Sigmoid colon (tissue), 7 donors: Measurements from ENCODE around the gene MLC1. TPM values are rescaled to one million over a fixed set of nuclear protein-coding genes. Genes with fewer than 3 reads are reported as not detected.

Source experiments
- DNase-seq: peaks from one replicate; pipeline ENCODE4 v3.0.0-alpha.2; 2019
- H3K27ac ChIP-seq, 4 donors: fragments of 200-600 bp; sonication (generic); one replicate each; pipeline ENCODE4 v1.5.1; 2016 to 2019; ENCODE audit warnings: mild to moderate bottlenecking in 1 of 4
- H3K27me3 ChIP-seq, 3 donors: fragments of 200-600 bp; sonication (generic); one replicate each; pipeline ENCODE4 v1.5.1; 2019; ENCODE audit warnings: mild to moderate bottlenecking in 1 of 3
- H3K36me3 ChIP-seq, 4 donors: fragments of 200-600 bp; sonication (generic); one replicate each; pipeline ENCODE4 v1.5.1; 2016 to 2019
- H3K4me1 ChIP-seq, 4 donors: fragments of 200-600 bp; sonication (generic); one replicate each; pipeline ENCODE4 v1.5.1; 2017 to 2019
- H3K4me3 ChIP-seq, 4 donors: fragments of 200-600 bp; sonication (generic); one replicate each; pipeline ENCODE4 v1.5.1; 2017 to 2019; ENCODE audit warnings: mild to moderate bottlenecking in 2 of 4, moderate library complexity in 1 of 4
- H3K9me3 ChIP-seq, 4 donors: fragments of 200-600 bp in 3 of 4; sonication (generic) in 3 of 4; one replicate each; pipeline versions ENCODE4 v1.5.1 to v1.6.1; 2013 to 2019
- EP300 ChIP-seq, 4 donors: sonication (generic); formaldehyde crosslinking; IDR thresholded peaks; one replicate each; pipeline ENCODE4 v1.6.1; 2017; ENCODE audit warnings: antibody characterized with exemption in 4 of 4
- POLR2A ChIP-seq, 2 donors: fragments of 450-650 bp; IDR thresholded peaks; one replicate each; pipeline ENCODE4 v1.6.1; 2016; ENCODE audit warnings: antibody characterized with exemption in 2 of 2, mild to moderate bottlenecking in 2 of 2, moderate library complexity in 2 of 2
- POLR2AphosphoS5 ChIP-seq, 4 donors: sonication (generic); formaldehyde crosslinking; IDR thresholded peaks; one replicate each; pipeline ENCODE4 v1.6.1; 2017; ENCODE audit warnings: antibody characterized with exemption in 4 of 4
- whole genome bisulfite sequencing, 2 donors: extraction: QIAGEN DNeasy Blood & Tissue Kit; methylation state at CpG; one replicate each; pipeline ENCODE4 v1.1.7; 2013; 5-methylcytosine and 5-hydroxymethylcytosine counted together
- intact Hi-C: fragments of 100-400 bp; cut with DNase I; formaldehyde crosslinking; loops from one replicate; pipeline ENCODE4 v1.15.1; 2023
- polyA plus RNA-seq, 3 donors: library from polyadenylated mRNA; stranded (reverse); fragments of 200-250 nt; gene quantifications; one replicate each; pipeline ENCODE4 v1.2.3, GENCODE V29; 2013
- total RNA-seq, 4 donors: library from RNA; depleted of rRNA; stranded (reverse); fragments of >200 nt; gene quantifications; one replicate each; pipeline ENCODE4 v1.1.0, GENCODE V29; 2016
- TF ChIP-seq, protein P1 (sequence below), 4 experiments: fragments of 450-650 bp in 3 of 4; fragments of 200-600 bp in 1 of 4; IDR thresholded peaks; one replicate each; pipeline ENCODE4 v1.5.1; 2016 to 2019; ENCODE audit warnings: antibody characterized with exemption in 4 of 4, mild to moderate bottlenecking in 3 of 4, moderate library complexity in 2 of 4
- donor health status: healthy with polysubstance abuse.
- donor health status: Bipolar disorder and iron deficiency.
- donor health status: healthy.

The MLC1 gene
- total and polyA plus RNA-seq, 7 donors = 0.14 to 0.23 (median 0.16) TPM; not detected in 4

DNA sequence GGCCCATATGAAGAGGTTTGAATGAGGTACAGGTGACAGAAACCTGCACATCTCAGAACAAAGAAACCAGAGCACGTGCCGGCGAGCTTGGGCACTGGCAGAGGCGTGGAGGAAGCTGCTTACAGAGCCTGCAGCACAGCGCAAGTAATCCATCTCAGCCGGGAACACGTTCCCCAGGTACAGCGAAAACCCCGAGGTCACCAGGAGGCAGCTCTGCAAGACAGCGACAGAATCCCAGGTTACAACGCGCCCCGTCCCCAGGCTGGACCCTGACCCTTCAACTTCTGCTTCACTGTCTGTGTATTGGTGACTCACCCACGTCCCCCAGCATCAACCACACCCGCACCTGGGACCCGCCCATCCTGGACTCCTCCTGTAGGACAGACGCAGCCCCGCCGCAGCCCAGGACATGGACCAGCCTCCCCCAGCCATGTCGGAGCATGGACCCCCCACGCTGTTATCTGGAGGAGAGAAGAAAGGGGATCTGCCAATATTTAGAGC lies 2.2 kb downstream of the MLC1 start:
- no peak for TF ChIP-seq POLR2A (IDR thresholded peaks at IDR 0.05)
- TF ChIP-seq, protein P1, sequence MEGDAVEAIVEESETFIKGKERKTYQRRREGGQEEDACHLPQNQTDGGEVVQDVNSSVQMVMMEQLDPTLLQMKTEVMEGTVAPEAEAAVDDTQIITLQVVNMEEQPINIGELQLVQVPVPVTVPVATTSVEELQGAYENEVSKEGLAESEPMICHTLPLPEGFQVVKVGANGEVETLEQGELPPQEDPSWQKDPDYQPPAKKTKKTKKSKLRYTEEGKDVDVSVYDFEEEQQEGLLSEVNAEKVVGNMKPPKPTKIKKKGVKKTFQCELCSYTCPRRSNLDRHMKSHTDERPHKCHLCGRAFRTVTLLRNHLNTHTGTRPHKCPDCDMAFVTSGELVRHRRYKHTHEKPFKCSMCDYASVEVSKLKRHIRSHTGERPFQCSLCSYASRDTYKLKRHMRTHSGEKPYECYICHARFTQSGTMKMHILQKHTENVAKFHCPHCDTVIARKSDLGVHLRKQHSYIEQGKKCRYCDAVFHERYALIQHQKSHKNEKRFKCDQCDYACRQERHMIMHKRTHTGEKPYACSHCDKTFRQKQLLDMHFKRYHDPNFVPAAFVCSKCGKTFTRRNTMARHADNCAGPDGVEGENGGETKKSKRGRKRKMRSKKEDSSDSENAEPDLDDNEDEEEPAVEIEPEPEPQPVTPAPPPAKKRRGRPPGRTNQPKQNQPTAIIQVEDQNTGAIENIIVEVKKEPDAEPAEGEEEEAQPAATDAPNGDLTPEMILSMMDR (IDR thresholded peaks at IDR 0.05) = no peak
- Histone ChIP-seq H3K36me3 (no peaks in the 10 kb centered on the region), H3K4me1 (no peaks in the 10 kb centered on the region), H3K27me3 (peaks cover 3 to 26% (median 24%) of the 10 kb centered on the region in 3 donors), H3K4me3 (no peak overlapping the region), H3K9me3 (no peaks in the 10 kb centered on the region), H3K27ac (no peak overlapping the region)
- WGBS, 2 donors = 15 to 72% methylated on average over 21 of the region's 21 CpGs
- no peak for DNase-seq
- intact Hi-C loops = no loop called here

DNA sequence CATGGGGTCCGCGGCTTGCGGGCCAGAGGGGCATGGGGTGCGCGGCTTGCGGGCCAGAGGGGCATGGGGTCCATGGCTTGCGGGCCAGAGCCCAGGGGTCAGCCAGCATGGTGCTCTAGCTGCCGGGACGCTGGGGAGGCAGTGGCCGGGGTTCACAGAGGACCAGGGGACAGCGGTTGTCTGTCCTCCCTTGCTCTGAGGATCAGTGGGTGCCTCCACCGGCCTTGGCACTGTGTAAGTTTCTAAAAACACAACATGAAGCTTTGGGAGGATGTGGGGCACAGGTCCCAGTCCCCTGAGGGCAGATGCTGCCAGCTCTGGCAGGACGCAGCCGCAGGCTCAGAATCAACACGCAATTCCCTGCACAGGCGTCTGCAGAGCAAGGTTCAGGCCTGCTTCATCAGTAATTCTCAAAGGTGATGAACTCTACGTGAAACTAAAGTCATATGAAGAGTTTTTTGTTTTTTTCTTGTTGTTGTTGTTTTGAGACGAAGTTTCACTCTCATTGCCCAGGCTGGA lies 3.0 kb downstream of the MLC1 start:
- Histone ChIP-seq H3K27ac (no peak overlapping the region), H3K4me1 (no peaks in the 10 kb centered on the region), H3K4me3 (no peak overlapping the region), H3K27me3 (peaks cover 3 to 20% (median 18%) of the 10 kb centered on the region in 3 donors), H3K9me3 (no peaks in the 10 kb centered on the region), H3K36me3 (no peaks in the 10 kb centered on the region)
- DNase-seq = no peak
- intact Hi-C loops = no loop called here
- TF ChIP-seq POLR2A (IDR thresholded peaks at IDR 0.05) = no peak
- TF ChIP-seq EP300 (IDR thresholded peaks at IDR 0.05) = no peak
- TF ChIP-seq POLR2AphosphoS5 (IDR thresholded peaks at IDR 0.05) = no peak
- TF ChIP-seq, protein P1 (IDR thresholded peaks at IDR 0.05) = no peak
- WGBS, 2 donors = 88 to 89% methylated on average over 18 of the region's 18 CpGs

DNA sequence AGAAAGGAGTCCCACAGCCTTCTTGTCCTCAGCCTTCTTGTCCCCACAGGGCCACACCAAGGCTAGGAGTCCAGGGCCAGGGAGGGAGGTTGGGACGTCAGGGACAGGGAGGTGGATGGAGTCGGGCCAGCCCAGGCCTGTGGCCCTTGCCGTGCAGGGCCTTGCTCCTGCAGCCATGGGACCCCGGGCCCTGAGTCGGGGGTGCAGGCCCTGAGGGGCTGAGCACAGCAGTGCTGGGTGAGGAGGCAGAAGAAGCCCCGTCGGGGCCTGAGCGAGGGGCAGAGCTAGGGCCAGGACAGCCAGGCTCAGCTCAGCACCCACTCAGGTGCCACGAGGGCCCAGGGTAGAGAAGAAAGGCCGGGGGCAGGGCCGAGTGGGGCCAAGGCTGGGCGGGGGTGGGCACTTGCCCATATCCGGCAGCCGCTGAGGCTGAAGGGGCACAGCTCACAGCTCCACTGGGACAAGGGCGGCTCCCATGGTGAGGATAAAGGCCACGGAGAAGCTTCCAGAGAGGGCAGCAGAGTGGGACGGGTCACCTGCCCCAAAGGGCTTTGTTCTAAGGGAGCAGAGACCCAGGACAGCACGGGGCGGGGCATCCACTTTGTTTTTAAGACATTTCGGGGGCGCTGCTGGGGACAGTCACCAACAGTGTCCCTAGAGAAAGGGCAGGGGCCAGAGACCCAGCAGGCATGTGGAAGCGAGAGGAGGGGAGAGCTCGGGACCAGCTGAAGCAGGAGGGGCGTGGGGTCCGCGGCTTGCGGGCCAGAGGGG lies 3.6 kb downstream of the MLC1 start:
- intact Hi-C loops = no loop called here
- TF ChIP-seq, protein P1 (IDR thresholded peaks at IDR 0.05) = no peak
- TF ChIP-seq EP300 (IDR thresholded peaks at IDR 0.05) = no peak
- no peak for TF ChIP-seq POLR2A (IDR thresholded peaks at IDR 0.05)
- no peak for TF ChIP-seq POLR2AphosphoS5 (IDR thresholded peaks at IDR 0.05)
- DNase-seq = no peak
- no peaks in the 10 kb centered on the region for H3K4me1 ChIP-seq
- WGBS, 2 donors = 89 to 92% methylated on average over 27 of the region's 27 CpGs
- H3K27ac ChIP-seq = no peak overlapping the region
- H3K9me3 ChIP-seq = no peaks in the 10 kb centered on the region
- H3K27me3 ChIP-seq = peaks cover 3 to 18% (median 12%) of the 10 kb centered on the region in 3 donors
- no peaks in the 10 kb centered on the region for H3K36me3 ChIP-seq
- H3K4me3 ChIP-seq = no peak overlapping the region

DNA sequence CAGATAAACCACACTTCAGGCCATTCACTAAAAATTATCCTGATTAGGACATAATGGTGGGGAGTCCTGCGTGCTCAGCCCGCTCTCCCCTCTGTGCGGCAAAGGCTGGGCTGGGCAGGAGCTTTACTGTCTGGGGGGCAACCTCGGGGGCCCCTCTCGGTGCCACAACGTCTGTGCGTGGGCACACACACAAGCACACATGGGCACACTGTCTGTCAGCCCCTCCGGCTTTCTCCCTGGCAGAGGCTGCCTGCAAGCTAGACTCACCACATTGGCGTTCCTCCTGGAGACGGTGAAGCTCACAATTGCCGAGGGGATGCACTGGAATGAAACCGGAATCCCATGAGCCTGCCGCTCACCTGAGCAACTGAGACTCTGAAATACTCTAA lies 5.2 kb downstream of the MLC1 start:
- Histone ChIP-seq H3K9me3 (no peaks in the 10 kb centered on the region), H3K4me1 (no peaks in the 10 kb centered on the region), H3K36me3 (no peaks in the 10 kb centered on the region), H3K4me3 (no peak overlapping the region), H3K27me3 (peaks cover 3 to 18% (median 10%) of the 10 kb centered on the region in 3 donors), H3K27ac (no peak overlapping the region)
- no peak for DNase-seq
- WGBS, 2 donors = 84 to 89% methylated on average over 13 of the region's 13 CpGs
- intact Hi-C loops = no loop called here
- TF ChIP-seq EP300 (IDR thresholded peaks at IDR 0.05) (no peak), POLR2A (IDR thresholded peaks at IDR 0.05) (no peak), POLR2AphosphoS5 (IDR thresholded peaks at IDR 0.05) (no peak)
- TF ChIP-seq, protein P1 (IDR thresholded peaks at IDR 0.05) = no peak
